ENCODE data around the gene NPB. TPM values are rescaled to one million over a fixed set of nuclear protein-coding genes. Genes with fewer than 3 reads are reported as not detected.

The NPB gene
- total RNA-seq (under 1 TPM; 0.25 to 0.84 TPM), polyA plus RNA-seq (under 1 TPM; 0.15 to 0.92 TPM)

- no peak for TF ChIP-seq FOXA2 (IDR thresholded peaks at IDR 0.05)
- TF ChIP-seq GABPA (IDR thresholded peaks at IDR 0.05 in 1 of 2, conservative IDR thresholded peaks at IDR 0.05 in 1 of 2), result no peak
- no peak for TF ChIP-seq ATF3 (IDR thresholded peaks at IDR 0.05)
- no peak for TF ChIP-seq HNF4G (IDR thresholded peaks at IDR 0.05)
- no peak for TF ChIP-seq NR2F2 (IDR thresholded peaks at IDR 0.05)
- no peak for TF ChIP-seq CTCF (IDR thresholded peaks at IDR 0.05; ENCODE audit: low read depth, low read length, missing input control)
- TF ChIP-seq MAX (IDR thresholded peaks at IDR 0.05), result no peak
- no peak for TF ChIP-seq YY1 (IDR thresholded peaks at IDR 0.05)
- TF ChIP-seq EGR1 (IDR thresholded peaks at IDR 0.05; ENCODE audit: low read depth in 2 of 2), result no peak
- no peak for TF ChIP-seq RXRA (IDR thresholded peaks at IDR 0.05)
- TF ChIP-seq JUND (IDR thresholded peaks at IDR 0.05), result no peak
- no peak for TF ChIP-seq FOXA1 (IDR thresholded peaks at IDR 0.05)
- no peak within 1 kb of the TSS for H3K9ac ChIP-seq (ENCODE audit: low read depth in 1 of 2, low read length in 2 of 2)
- WGBS, result 2% methylated on average over 79 of the region's 79 CpGs
- no peaks in the 10 kb centered on the region for H3K27me3 ChIP-seq (ENCODE audit: control insufficient read depth in 4 of 4, insufficient read depth in 4 of 4, low read length in 3 of 4)
- peak within 1 kb of the TSS in 1 of 3 donors; percentile 32 for H3K4me3 ChIP-seq (ENCODE audit: low read depth in 1 of 3, low read length in 3 of 3)
- no peaks in the 10 kb centered on the region for H3K9me3 ChIP-seq (ENCODE audit: control insufficient read depth in 4 of 4, low read length in 3 of 4)
- DNase-seq (ENCODE audit: low spot score), result no peak
- peaks cover 2 to 23% (median 14%) of the 10 kb centered on the region in 4 donors for H3K4me1 ChIP-seq (ENCODE audit: control insufficient read depth in 4 of 4, insufficient read depth in 4 of 4, low read length in 3 of 4)
- H3K27ac ChIP-seq (ENCODE audit: low read depth in 1 of 2, low read length in 2 of 2), result no peak within 1 kb of the TSS
- H3K36me3 ChIP-seq (ENCODE audit: control insufficient read depth in 4 of 4, insufficient read depth in 3 of 4, low read depth in 1 of 4, low read length in 3 of 4), result peaks cover 3 to 45% (median 18%) of the 10 kb centered on the region in 4 donors
These were observed at the start of gene NPB for GRCh38 chr17:81902023-81902652. Gene NPB, plus strand, starts transcription at chr17:81902238. Its CDS starts 40 bp downstream, at chr17:81902278.

GRCh38 chr17:81854974-81855774 lies 46.9 kb upstream of the NPB start:
- H3K4me1 ChIP-seq (ENCODE audit: control insufficient read depth in 4 of 4, insufficient read depth in 4 of 4, low read length in 3 of 4), result peaks cover 4 to 37% (median 32%) of the 10 kb centered on the region in 4 donors
- H3K9me3 ChIP-seq (ENCODE audit: control insufficient read depth in 4 of 4, low read length in 3 of 4), result no peaks in the 10 kb centered on the region
- no peak for DNase-seq (ENCODE audit: low spot score)
- H3K9ac ChIP-seq (ENCODE audit: low read depth in 1 of 2, low read length in 2 of 2), result no peak overlapping the region
- no peak overlapping the region for H3K4me3 ChIP-seq (ENCODE audit: low read depth in 1 of 3, low read length in 3 of 3)
- 56% methylated on average over 29 of the region's 29 CpGs for WGBS
- peaks cover 30 to 47% (median 37%) of the 10 kb centered on the region in 4 donors for H3K36me3 ChIP-seq (ENCODE audit: control insufficient read depth in 4 of 4, insufficient read depth in 3 of 4, low read depth in 1 of 4, low read length in 3 of 4)
- H3K27ac ChIP-seq (ENCODE audit: low read depth in 1 of 2, low read length in 2 of 2), result no peak overlapping the region
- no peaks in the 10 kb centered on the region for H3K27me3 ChIP-seq (ENCODE audit: control insufficient read depth in 4 of 4, insufficient read depth in 4 of 4, low read length in 3 of 4)
- no peak for TF ChIP-seq FOXA2 (IDR thresholded peaks at IDR 0.05)
- TF ChIP-seq ATF3 (IDR thresholded peaks at IDR 0.05), result no peak
- peak; percentile 64 to 73 for TF ChIP-seq RAD21 (IDR thresholded peaks at IDR 0.05)
- no peak for TF ChIP-seq TAF1 (conservative IDR thresholded peaks at IDR 0.05)
- no peak for TF ChIP-seq YY1 (IDR thresholded peaks at IDR 0.05)
- no peak for TF ChIP-seq FOXA1 (IDR thresholded peaks at IDR 0.05)
- no peak for TF ChIP-seq MAX (IDR thresholded peaks at IDR 0.05)
- no peak for TF ChIP-seq JUND (IDR thresholded peaks at IDR 0.05)
- TF ChIP-seq HNF4G (IDR thresholded peaks at IDR 0.05), result no peak
- peak; percentile 25 to 38 for TF ChIP-seq HNF4A (conservative IDR thresholded peaks at IDR 0.05)
- TF ChIP-seq CTCF (IDR thresholded peaks at IDR 0.05; ENCODE audit: low read depth, low read length, missing input control), result peak; percentile 22
- no peak for TF ChIP-seq EGR1 (IDR thresholded peaks at IDR 0.05; ENCODE audit: low read depth in 2 of 2)
- no peak for TF ChIP-seq SP1 (IDR thresholded peaks at IDR 0.05)
- no peak for TF ChIP-seq GABPA (IDR thresholded peaks at IDR 0.05 in 1 of 2, conservative IDR thresholded peaks at IDR 0.05 in 1 of 2)
- peak; percentile 31 to 66 for TF ChIP-seq RXRA (IDR thresholded peaks at IDR 0.05)
- TF ChIP-seq REST (IDR thresholded peaks at IDR 0.05), result no peak
- no peak for TF ChIP-seq NR2F2 (IDR thresholded peaks at IDR 0.05)

Data from liver (tissue), 9 donors.